SK-N-DZ (cell line): ENCODE measurements around the gene PRRC2B.
"Not testable (repeated sequence)": the region's sequence is repeated elsewhere in the genome, so short reads cannot be mapped to it uniquely, and the experiment has no call there.

Source experiments
- DNase-seq: peaks from one replicate; pipeline ENCODE4 v3.0.0-alpha.2; 2015; ENCODE audit warnings: low spot score

Gene PRRC2B

DNA sequence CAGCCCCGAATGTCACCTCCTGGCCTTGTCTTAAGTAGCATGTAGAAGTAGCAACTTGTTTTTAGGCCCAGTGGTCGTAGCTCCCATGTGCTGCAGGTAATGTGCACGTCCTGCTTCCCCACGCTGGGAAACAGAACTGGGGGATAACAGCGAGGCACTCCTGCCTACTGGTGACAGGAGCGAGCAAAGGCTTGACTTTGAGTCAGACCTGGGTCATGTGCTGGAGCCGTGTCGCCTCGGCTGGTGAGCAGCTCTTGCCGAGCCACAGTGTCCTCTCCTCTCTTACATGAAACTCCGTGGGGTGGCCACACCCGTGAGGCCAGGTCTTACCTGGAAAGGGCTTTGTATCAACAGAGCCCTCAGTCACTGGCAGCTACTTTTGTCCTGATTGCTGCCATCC, 91.3 kb downstream of the PRRC2B start:
- no peak for DNase-seq

DNA sequence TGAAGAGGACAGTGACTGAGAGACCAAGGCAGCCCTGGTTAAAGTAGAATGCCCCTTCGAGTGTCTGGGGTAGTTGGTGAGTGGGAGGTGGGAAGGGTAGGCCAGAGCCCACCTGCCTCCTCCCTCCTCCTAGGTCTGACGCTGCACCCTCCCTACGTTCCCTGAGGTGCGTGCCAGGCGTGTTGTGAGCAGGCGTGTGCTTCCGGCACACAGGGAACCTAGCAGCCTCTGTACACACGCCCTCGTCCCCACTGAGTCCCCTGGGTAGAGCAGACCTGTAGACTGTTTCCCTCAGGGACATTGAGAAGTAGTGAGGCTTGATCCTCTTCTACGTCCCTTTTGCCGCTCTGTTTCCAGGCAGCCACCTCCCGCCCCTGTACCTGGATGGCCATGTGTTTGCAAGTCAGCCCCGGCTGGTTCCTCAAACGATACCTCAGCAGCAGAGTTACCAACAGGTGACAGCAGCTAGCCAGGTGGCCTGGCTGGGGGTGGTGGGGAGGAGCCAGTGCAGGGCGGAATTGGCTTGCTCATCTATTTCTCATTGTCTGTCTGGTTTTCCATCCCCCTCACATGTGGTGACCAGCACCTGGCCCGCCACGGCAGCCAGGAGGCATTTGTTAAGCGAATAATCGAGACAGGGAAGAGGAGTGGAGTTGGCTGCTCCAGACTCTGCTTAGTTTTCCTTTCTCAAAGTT, 92.0 kb downstream of the PRRC2B start:
- DNase-seq = no peak

DNA sequence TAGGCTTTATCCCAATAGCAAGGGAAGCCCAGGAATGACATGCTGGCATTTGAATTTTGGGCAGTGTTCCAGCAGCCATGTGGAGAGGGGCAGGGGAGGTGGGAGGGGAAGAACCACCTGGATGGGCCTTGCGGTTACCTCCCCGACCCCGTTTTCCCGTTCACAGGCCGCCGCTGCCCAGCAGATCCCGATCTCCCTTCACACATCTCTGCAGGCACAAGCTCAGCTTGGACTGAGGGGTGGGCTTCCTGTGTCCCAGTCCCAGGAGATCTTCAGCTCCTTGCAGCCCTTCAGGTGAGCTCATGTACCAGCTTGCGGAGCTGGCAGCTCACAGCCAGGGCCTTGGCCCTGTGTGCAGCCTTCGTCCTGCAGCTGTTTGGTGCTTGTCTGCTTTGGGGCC, 93.1 kb downstream of the PRRC2B start:
- no peak for DNase-seq

DNA sequence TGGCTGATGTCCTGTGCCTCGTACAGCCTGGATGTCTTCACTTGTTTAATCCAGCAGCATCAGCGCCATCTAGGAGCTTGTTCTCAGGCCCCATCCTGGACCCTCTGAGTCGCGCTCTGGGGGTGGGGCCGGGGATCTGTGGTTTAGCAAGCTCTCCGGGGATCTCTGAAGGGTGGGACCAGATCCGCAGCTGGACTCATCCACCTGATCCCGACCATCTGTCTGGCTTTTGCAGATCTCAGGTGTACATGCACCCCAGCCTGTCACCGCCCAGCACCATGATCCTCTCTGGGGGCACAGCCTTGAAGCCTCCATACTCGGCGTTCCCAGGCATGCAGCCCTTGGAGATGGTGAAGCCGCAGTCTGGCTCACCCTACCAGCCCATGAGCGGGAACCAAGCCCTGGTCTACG, 93.7 kb downstream of the PRRC2B start:
- DNase-seq = no peak

DNA sequence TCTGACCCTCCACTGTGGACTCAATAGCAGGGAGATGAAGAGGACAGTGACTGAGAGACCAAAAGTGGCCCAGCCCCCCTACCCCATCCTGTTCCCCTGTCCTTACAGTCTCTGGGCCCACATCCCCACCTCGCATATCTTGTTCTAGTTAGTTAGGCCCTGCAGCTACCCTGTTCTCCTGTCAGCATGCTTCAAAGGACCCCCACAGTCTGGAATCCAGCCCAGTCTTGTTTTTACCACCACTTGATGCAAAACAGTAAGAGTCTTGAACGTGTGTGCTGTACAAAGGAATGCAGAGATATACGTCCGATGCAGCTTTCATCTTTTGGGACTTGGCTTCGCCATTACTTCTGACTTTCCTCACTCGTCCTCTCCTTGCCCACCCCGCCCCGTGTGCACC, 96.6 kb downstream of the PRRC2B start:
- no peak for DNase-seq

DNA sequence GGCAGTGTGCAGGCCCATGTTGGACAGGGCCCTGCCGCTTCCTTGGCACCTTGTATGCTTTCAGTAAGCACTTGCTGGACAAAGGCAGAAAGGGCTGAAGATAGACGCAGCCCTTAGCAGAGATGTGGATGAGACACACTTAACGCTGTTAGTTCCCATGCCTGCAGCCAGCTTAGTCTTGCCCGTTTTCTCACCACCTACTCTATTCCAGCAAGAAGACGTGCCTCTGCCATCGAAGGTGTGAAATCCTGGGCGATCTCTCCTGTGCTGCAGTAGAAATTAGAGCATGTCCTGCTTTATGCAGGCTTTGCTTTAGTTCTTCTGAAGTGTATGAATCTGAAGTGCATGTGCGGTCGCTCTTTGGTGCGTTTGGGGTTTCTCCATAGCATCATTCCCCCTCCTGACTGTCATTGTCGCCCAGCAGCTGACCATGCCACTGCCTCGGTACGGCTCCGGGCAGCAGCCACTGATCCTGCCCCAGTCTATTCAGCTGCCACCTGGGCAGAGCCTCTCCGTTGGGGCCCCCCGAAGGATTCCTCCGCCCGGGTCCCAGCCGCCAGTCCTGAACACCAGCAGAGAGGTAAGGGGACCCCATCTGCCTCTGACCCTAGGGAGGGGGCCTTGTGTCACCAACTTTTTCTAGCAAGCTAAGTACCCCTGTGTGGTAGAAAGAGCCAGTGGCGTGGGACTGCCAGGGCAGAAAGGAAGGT, 97.3 kb downstream of the PRRC2B start:
- no peak for DNase-seq

DNA sequence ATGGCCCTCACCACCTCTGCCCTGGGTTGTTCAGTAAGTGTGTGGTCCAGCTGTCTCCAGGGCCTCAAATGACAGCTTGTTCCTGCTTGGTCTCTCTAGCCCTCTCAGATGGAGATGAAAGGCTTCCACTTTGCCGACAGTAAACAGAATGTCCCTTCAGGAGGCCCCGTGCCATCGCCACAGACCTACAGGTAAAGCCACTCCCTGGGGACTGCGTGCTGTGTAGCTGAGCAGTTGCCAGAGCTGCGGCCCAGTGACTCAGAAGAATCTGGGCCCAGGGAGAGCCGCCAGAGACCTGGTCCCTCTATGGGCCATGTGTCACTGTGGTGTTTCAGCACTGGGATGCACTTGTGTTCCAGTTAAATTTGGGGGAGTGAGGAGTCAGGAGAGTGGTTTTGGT, 98.2 kb downstream of the PRRC2B start:
- DNase-seq = no peak

DNA sequence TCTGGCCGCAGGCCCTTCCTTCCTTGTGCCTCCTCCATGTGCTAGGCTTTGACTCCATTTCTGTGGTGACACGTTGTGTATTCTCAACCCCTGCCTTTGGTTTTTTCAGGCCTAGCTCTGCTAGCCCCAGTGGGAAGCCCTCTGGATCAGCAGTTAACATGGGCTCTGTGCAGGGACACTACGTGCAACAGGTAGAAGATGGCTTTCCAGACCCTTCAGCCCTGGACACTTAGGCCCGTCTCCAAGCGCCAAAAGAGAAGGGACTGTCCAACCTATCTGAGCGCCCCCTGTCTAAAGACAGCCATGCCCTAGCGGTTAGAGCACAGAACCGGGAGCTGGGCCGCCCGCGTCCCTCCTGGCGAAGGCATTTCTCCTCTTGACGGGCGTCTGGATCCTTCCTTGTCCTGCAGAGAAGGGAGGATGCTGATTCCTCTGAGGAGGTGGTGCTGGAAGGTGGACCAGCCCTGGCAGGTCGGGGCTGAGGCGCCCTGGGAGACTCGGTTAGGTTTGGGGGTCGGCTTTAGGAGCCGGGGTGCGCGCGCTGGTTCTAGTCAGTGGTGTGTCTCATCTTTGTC, 100.5 kb downstream of the PRRC2B start:
- DNase-seq = no peak

DNA sequence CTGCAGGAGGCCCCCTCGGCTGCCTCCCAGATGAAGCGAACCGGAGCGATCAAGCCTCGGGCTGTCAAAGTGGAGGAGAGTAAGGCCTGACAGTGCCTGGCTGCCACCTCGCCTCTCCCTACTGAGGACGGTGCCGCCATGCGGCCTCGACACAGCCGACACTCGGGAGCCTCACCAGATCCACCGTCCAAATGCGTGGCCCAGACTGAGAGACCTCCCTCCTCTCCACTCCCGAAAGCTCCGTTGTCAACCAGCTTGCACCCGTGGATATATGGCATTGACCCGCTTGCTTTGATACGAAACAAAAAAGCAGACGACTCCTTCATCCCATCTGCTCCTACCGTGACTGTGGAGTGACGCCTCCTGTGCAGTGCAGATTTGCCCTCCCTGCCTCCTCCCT, 101.9 kb downstream of the PRRC2B start:
- DNase-seq = no peak

DNA sequence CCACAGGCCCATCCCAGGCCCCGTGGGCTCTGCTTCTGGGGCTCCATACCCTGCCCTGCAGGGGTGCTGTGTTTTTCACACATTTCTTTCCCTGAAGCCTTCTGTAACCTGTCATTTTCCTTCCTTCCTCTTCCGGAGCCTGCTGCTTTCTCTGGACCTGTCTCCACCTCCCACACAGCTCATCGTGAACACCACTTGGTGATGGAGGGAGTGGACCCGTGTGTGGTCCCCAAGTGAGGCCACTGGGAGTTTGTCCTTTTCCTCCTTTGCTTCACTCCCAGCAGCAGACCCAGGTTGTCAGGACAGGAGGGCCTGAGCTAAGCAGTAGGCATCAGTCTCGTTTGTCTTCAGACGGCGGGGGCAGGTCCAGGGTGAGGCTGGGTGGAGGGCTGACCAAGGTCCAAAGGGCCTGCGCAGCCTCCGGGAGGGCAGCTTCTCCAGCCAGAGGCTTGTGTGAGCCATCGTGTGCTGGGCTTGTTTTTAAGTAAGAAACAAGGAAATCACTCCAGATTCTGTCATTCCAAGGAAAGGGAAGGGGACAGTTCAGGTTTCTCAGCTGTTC, 103.0 kb downstream of the PRRC2B start:
- DNase-seq = no peak

DNA sequence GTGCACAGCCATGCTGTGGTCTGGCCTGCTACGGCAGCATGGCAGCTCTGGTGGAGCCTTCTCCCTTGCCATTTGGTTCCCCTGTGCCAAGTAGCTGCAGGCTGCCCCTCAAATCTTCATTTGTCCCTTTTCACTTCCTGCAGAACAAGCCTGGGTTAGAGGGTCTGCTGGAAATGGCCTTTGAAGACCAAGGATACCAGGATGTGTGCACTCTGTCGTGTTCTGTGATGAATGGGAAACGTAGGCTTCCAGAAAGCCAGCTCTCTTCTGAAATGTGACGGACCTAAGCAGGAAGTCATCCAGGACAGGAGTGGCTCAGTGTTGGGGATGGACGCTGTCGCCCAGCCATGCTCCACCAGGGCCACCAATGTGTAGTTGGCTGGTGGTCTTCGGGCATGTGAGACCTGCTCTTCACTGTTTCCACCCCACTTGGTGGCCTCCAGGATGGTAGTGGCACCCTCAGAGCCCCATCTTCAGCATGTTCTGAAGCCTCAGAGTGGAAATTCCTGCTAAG, 105.4 kb downstream of the PRRC2B start:
- no peak for DNase-seq

DNA sequence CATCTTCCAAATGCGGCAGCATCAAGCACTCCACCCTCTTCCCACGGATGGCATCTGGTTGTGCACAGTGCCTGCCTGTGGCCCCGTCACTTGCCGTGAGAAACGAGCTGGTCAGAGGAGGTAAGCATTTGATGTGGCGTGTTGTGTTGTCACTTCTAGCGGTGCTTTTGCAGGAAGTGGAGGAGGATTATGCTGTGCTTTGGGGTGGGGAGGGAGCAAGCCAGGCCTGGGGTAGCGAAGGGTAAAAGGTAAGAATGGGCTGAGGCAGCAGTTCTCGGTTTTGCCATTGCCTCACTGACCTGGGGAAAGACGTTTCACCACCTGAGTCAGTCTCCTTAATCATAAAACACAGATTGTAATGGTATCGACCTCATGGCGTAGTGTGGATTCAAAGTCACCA, 106.5 kb downstream of the PRRC2B start:
- no peak for DNase-seq

DNA sequence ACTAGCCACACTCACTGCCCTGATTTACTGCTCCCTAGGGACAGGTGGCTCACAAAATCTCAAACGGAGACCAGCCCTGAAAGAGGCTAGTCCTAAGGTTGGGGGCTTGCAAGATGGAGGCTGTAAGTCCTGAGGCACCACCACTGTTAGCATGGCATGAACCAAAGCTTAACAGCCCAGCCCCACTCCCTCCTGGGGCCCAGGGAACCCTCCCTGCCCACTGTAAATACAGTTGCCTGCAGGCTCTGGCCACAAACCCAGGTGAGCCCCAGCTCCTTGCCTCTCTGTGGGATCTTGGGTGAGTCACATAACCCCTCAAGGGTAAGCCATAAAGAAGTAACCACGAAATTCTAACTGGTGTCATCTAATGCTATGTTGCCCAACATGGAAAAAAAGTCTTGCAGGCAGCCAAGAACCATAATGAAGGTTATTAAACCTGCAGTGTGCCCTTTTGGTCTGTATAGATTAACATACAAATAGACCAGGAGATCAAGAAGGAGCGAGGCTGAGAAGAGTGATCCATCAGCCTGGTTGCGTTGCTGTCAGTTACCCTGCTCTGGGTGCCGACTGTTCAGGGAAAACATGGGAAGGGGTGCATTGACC, 107.2 kb downstream of the PRRC2B start:
- DNase-seq = no peak

DNA sequence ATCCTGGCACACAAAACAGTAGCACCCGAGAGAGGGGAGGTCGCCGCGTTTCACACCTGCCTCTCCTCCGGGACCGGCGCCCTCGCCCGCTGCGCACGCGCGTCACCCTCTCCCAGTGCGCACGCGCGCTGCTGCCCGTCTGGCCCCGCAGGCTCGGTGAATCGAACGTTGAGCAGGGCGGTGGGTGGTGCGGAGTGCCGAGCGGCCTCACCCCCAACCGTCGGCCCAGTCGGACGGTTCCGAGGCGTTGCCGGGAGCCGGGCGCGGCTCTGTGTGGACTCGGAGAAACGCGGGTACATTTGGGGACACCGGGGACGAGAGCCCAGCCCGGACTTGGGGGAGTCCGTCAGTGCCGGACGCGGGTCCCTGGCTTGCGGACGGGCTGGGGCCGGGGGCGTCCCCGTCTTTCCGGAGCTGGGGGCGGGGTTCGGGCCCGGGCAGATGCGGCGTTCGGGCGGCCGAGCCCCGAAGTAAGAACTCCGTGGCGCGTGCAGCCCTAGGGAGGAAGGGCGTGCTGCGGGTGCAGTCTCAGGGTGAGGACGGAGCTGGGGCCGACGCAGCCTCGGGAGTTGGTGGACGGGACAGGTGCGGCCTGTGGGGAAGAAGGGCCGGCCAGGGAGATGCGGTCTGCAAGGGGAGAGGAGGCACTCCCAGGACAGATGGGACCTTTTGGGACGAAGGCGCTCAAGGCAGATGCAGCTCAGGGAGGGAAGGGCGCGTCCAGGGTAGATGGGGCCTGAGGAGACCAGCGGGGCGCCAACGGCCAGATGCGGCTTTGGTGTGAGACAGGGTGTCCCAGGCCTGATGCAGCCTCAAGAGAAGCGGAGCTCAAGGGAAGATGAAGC, 109.1 kb downstream of the PRRC2B start, which contains the start of gene POMT1:
Gene POMT1, plus strand, starts transcription at position 138 of the 845 bp plus-strand sequence. CDS start 1,301 bp downstream, outside the sequence.
- peak; percentile 88 for DNase-seq

DNA sequence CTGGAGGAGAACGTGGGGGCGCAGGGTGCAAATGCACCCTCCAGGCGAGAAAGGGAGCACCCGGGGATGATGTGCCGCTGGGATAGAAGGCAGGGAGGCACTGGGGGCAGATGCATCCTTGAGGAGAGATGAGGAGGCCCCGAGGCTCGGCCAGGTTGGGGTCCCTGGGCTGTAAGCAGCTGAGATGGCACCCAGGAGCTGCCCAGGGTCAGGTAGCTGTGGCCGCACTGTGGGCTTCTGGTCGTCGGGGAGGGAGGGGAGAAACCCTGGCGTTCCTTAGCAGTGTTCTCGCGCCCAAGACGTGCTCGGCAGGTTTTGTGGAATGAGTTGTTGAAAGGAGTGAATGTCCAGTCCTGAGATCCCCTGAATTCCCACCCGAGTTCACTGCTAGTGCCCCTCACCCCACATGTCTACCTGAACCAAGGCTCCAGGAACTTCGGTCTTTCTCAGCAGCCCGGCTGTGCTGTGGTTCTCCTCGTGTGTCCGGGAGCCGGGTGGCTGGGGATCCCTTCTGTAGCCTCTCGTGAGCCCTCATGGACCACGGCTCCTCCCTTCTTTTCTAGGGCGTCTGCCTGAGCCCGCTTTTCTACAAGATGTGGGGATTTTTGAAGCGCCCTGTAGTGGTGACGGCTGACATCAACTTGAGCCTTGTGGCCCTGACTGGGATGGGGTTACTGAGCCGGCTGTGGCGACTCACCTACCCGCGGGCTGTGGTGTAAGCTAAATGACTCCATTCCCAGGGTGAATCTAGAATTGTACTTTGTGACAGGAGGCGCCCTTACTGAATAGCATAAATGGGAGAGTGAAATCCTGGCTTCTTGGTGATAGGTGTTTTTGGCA, 110.0 kb downstream of the PRRC2B start:
- peak; percentile 27 for DNase-seq

DNA sequence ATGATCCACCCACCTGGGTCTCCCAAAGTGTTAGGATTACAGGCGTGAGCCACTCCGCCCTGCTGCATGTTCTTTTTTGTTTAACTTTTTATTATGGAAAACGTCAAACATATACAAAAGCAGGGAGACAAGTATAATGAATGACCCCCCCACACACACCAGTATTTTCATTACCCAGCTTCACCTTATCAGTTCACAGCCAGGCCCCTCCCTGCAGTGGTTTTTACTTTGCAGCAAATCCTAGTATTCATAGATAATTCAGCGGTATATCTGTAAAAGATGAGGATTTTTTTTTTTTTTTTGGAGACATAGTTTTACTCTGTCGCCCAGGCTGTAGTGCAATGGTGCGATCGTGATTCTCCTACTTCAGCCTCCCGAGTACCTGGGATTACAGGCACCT, 111.1 kb downstream of the PRRC2B start:
- DNase-seq = no peak

DNA sequence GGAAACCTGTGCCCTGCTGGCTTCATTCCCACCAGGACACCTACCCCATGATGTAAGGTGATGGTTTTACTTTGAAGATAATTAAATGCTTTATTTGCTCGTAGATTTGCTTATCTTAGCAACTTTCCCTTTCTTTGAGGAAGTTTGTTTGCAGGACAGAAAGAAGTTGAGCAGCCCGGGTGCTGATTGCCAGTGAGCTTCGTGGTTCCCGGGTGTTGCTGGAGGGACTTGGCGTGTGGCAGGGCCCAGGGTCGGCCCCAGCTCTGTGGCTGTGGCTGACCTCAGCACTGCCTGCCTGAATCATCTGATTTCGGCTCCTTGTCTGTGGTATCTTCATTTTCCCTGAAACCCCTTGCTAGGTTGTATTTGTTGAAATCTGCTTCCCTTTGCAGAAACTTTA, 117.5 kb downstream of the PRRC2B start:
- no peak for DNase-seq

DNA sequence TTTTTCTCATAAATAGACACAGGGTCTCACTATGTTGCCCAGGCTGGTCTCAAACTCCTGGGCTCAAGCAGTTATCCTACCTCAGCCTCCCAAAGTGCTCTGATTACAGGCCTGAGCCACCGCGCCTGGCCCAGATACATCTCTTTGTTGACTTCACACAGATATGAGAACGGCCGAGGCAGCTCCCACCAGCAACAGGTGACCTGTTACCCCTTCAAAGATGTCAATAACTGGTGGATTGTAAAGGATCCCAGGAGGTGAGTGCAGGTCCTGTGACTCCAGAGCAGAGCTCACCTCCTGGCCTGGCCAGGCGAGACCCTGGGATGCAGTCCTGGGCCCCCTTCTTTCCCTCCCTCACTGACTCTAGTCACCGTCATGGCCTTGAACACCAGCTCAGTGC, 118.0 kb downstream of the PRRC2B start:
- no peak for DNase-seq

DNA sequence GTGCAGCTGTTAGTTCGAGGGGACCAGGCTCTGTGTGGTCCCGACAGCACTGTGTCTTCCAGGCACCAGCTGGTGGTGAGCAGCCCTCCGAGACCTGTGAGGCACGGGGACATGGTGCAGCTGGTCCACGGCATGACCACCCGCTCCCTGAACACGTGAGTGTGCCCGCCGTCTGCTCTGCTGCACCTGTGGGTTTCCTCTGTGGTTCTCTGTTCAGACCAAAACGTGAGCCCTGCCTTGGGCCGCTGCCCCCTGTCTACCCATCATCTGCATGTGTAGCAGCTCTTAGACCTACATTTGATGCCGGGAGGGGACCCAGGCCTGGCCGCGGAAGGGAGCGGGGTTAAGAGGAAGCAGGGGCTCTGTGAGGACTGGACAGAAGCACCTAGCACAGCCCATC, 119.3 kb downstream of the PRRC2B start:
- no peak for DNase-seq

DNA sequence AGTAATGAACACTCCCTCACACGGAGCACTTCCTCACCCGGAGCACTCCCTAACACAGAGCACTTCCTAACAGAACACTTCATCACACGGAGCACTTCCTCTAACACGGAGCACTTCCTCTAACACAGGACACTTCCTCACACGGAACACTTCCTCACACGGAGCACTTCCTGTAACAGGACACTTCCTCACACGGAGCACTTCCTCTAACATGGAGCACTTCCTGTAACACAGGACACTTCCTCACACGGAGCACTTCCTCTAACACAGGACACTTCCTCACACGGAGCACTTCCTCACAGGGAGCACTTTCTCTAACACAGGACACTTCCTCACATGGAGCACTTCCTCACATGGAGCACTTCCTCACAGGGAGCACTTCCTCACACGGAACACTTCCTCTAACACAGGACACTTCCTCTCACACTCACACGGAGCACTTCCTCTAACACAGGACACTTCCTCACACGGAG, 121.7 kb downstream of the PRRC2B start:
- DNase-seq = not testable (repeated sequence)
